ENCODE measurements around the gene LRRC70. TPM values are rescaled to one million over a fixed set of nuclear protein-coding genes. Genes with fewer than 3 reads are reported as not detected.
"Not testable (repeated sequence)": the region's sequence is repeated elsewhere in the genome, so short reads cannot be mapped to it uniquely, and the experiment has no call there.

Gene LRRC70, protein sequence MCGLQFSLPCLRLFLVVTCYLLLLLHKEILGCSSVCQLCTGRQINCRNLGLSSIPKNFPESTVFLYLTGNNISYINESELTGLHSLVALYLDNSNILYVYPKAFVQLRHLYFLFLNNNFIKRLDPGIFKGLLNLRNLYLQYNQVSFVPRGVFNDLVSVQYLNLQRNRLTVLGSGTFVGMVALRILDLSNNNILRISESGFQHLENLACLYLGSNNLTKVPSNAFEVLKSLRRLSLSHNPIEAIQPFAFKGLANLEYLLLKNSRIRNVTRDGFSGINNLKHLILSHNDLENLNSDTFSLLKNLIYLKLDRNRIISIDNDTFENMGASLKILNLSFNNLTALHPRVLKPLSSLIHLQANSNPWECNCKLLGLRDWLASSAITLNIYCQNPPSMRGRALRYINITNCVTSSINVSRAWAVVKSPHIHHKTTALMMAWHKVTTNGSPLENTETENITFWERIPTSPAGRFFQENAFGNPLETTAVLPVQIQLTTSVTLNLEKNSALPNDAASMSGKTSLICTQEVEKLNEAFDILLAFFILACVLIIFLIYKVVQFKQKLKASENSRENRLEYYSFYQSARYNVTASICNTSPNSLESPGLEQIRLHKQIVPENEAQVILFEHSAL
- not detected in 2 replicates for total RNA-seq (2014; rRNA removed; shearing (Covaris generic); ENCODE audit: low replicate concordance)

DNA sequence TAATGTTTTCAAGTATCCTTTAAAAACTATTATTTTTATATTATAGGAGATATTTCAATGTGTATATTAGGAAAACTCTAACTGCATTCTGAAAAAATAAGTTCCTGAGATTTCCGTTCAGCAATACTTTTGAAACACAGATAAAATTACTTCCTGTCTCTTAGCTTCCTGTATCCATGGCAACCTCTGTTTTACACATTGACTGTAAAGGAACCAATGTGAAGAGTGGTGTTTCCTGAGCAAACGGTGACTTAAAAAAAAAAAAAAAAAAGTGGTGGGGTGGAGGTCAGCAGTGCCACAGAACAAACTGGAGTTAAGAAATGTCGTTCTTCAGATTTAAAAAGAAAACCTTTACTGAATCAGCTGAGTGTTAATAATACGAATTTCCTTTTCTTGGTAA is at the start of gene LRRC70:
Gene LRRC70, plus strand, starts transcription at position 280 of the 400 bp plus-strand sequence. CDS start 620 bp downstream, outside the sequence.
- in situ Hi-C loops (cut with HindIII; ENCODE audit: low pct_unique_long_range_greater_than_20kb, low sequenced_read_pairs) = no loop called here
- no peak for DNase-seq (ENCODE audit: low read depth)

DNA sequence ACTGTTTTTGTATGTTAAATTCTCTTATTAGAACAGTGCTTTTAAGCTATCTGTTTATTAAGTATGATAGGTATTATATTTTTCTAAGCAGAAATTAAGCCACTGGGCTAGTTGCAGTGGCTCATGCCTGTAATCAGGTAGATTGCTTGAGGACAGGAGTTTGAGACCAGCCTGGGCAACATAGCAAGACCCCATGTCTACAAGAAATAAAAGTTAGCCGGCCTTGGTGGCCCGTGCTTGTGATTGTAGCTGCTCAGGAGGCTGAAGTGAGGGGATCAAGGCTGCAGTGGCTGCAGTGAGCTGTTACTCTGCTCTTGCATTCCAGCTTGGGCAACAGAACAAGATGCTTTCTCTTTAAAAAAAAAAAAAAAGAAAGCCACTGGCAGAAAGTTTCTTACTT is 45.0 kb upstream of the LRRC70 start:
- no peak for DNase-seq (ENCODE audit: low read depth)
- in situ Hi-C loops (cut with HindIII; ENCODE audit: low pct_unique_long_range_greater_than_20kb, low sequenced_read_pairs) = no loop called here

DNA sequence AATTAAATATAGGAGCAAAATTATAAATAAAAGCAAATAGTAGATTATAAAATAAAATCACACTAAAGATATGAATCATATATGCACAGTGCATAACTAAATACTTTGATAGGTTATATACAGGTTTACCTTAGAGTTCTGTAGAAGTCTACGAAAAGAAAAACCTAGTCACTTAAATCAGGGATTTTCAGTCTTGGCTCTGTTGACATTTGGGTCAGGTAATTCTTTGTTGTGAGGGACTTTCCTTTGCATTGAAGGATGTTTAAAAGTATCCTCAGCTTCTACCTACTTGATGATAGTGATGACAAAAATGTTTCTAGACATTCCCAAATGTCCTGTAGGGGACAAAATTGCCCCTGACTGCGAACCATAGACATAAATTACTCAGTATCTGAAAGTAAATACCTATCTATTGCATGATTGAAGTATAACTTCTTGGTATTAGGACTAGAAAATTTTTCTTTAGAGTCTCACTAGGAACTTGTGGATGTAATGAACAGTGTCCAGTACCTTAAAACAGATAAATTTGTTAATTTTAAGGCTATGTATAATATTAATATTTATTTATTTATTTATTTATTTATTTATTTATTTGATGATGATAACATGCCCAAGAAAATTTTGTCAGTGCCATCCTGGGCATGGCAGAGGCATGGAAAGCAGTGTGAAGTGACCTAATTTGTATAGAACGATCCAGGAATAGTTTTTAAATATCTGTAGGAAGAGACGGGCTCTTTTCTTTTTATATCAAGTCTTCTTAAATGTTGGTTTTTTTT is 44.0 kb upstream of the LRRC70 start:
- in situ Hi-C loops (cut with HindIII; ENCODE audit: low pct_unique_long_range_greater_than_20kb, low sequenced_read_pairs) = no loop called here
- no peak for DNase-seq (ENCODE audit: low read depth)

DNA sequence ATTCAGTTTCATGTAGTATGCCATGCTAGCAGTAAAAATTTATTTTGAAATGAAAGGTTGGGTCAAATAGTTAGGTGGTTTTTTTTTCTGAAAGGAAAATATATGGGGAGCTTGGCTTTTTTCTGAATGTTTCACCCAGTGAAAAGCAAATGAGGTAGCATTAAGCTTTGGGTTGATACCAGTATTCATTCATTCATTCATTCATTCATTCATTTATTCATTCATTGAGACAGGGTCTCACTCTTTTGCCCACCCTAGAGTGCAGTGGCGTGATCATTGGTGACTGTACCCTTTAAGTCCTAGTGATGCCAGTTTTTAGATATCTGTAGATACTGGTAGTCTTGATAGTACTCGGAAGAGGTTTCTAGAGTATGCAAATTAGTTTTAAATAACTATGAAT is 42.4 kb upstream of the LRRC70 start:
- in situ Hi-C loops (cut with HindIII; ENCODE audit: low pct_unique_long_range_greater_than_20kb, low sequenced_read_pairs) = no loop called here
- no peak for DNase-seq (ENCODE audit: low read depth)

DNA sequence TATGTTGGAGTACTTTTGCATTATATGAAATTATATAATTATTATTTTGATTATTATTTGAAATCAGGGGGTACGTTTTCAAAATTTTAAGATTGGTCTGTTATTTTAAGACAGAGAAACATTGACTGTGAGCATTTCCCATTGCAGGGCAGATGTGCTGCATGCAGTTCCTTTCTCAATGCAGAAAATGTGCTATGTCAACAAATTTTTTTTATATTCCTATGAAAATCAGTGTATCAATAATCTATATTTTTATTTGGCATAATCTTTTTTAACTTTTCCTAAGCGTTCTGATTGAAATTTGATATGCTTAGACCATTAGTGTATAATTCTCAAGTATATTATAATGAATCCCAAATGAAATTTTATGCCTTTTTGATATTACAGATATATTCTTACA is 41.8 kb upstream of the LRRC70 start:
- in situ Hi-C loops (cut with HindIII; ENCODE audit: low pct_unique_long_range_greater_than_20kb, low sequenced_read_pairs) = no loop called here

DNA sequence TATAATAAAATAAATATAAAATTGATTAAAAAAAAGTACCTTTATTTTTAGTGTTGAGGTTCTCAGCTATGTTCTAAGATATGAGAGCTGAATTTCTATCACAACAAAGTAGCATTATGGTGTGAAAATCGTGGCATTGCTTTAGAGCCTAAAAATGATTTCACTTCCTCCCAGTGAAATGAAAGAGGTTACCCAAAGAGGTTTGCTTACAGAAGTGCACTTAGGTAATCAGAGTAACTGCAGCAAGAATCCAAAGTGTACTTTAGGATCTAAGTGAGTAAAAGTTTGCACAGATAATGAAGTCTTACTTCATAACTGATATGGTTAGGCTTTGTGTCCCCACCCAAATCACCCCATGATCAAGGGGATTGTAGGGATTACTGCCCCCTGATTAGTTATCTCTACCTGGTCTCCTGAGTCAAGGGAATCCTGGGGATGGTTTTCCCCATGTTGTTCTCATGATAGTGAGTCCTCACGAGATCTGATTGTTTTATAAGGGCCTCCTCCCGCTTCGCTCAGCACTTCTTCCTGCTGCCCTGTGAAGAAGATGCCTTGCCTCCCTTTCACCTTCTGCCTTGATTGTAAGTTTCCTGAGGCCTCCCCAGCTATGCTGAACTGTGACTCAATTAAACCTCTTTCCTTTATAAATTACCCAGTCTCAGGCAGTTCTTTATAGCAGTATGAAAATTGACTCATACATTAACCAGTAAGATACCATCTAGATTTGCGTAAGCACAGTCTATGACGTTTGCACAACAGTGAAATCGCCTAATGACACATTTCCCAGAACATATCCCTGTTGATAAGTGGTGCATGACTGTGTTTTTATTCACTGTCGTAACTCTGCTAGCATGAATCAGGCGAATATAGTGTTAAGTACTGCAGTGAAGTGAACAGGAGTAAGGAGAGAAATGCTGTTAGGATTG is 40.3 kb upstream of the LRRC70 start:
- DNase-seq (ENCODE audit: low read depth) = peak; percentile 32
- in situ Hi-C loops (cut with HindIII; ENCODE audit: low pct_unique_long_range_greater_than_20kb, low sequenced_read_pairs) = no loop called here

More for the DNA sequence above, 41.8 kb upstream of the LRRC70 start:
- no peak for DNase-seq (ENCODE audit: low read depth)

DNA sequence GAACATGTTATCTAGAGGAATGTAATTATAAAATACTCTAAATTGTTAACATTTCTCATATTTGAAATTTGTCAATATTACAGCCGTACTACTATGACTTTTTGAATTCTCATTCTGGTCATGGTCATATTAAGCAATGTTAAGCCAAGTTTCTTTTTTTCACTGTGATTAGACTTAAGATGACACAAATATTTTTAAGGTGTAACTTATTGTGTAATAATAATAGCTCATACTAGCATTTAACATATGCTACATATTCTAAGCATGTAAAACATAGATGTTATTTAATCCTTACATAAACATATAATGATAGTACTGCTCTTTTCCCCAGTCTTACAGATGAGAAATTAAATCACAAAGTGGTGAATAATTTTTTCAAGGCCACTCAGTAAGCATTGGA is 35.9 kb upstream of the LRRC70 start:
- in situ Hi-C loops (cut with HindIII; ENCODE audit: low pct_unique_long_range_greater_than_20kb, low sequenced_read_pairs) = no loop called here
- DNase-seq (ENCODE audit: low read depth) = no peak

DNA sequence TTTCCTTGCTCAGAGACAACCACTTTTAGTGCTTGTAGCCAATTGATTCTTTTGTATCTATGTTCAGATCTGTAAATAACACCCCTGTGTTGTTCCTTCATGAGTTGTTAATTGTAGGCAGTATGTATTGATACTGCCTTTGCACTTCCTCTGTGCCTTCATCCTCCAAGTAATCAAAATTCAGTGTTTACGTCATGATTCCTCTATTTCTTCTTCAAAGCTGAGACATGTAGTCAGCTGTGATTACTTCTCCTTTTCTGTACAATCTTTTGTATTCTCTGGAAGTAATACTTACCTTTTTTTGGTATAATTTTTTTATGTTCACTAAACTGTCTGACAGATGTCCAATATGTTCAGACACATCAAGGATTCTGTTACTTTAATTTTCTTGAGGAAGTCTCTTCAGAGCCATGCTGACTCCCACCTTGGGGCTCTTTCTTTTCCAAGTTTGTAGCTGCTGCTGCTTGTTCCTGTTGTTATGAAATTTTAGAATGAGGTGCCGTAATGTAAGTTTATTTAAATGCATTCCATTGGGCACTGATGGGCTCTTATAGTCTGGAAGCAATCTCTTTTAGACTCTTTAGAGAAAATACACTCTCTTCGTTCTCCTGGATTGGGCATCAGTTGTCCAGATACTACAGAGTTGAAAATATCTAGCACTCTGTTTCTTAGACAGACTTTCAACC is 30.5 kb upstream of the LRRC70 start:
- DNase-seq (ENCODE audit: low read depth) = no peak
- in situ Hi-C loops (cut with HindIII; ENCODE audit: low pct_unique_long_range_greater_than_20kb, low sequenced_read_pairs) = no loop called here

DNA sequence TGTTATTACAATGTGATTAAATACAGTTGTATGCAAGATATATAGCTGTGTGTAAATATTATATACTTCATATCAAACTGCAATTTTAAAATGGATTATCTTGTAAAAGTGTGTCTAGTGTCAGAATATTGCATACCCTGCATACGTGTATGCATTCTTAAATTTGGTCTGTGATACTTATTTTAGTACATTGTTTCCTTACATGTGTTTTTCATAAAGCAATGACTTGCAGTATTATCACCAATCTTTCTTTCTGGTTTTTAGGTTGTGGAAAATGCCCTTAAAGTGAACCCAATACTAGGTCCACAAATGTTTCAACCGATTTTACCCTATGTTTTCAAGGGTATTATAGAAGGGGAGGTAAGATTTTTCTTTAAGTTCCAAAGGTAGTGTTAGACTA is 28.5 kb upstream of the LRRC70 start:
- no peak for DNase-seq (ENCODE audit: low read depth)
- in situ Hi-C loops (cut with HindIII; ENCODE audit: low pct_unique_long_range_greater_than_20kb, low sequenced_read_pairs) = no loop called here

DNA sequence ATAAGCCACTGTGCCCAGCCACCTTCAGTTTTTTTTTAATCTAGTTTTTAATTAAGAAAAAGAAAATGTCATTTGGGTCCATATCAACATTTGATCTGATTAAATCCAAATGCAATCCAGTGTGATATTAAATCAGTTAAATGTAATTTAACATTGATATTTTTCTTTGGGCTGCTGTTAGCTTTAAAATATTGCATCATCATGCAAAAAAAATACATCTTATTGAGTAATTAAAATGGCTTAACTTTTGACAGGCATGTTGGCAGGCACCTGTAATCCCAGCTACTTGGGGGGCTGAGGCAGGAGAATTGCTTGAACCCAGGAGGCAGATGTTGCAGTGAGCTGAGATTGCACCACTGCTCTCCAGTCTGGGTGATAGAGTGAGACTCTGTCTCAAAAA is 22.7 kb upstream of the LRRC70 start:
- no peak for DNase-seq (ENCODE audit: low read depth)
- in situ Hi-C loops (cut with HindIII; ENCODE audit: low pct_unique_long_range_greater_than_20kb, low sequenced_read_pairs) = no loop called here

DNA sequence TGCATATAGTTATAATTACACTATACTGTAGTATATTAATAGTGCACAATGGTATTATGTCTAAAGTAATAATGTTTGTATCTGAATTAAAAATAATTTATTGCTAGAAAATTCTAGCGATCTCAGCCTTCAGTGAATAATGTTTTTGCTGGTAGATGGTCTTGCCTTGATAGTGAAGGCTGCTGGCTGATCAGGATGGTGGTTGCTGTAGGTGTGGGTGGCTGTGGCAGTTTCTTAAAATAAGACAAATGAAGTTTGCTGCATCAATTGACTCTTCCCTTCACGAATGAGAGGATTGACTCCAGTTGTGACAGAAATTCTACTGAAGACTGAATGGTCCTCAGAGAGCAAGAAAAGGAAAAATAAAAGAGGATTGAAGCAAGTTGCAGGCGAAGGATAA is 19.7 kb upstream of the LRRC70 start:
- DNase-seq (ENCODE audit: low read depth) = no peak
- in situ Hi-C loops (cut with HindIII; ENCODE audit: low pct_unique_long_range_greater_than_20kb, low sequenced_read_pairs) = no loop called here

DNA sequence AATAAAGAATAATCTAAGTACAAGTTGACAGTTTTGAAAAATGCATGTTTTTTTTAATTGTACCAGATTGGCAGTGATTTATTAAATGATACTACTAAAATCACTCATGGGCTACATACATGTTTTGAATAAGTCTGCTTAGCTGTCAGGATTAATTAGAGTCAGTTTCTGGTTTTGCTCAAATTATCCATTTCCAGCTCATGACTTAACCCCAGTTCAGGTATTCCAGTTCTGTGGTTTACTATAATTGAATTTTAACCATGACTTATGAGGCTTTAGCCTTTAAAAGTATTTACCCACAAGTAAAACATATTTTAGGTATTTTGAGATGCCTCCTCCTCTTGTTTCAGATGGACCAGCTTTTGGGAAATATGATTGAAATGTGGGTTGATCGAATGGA is 17.8 kb upstream of the LRRC70 start:
- in situ Hi-C loops (cut with HindIII; ENCODE audit: low pct_unique_long_range_greater_than_20kb, low sequenced_read_pairs) = no loop called here
- no peak for DNase-seq (ENCODE audit: low read depth)

DNA sequence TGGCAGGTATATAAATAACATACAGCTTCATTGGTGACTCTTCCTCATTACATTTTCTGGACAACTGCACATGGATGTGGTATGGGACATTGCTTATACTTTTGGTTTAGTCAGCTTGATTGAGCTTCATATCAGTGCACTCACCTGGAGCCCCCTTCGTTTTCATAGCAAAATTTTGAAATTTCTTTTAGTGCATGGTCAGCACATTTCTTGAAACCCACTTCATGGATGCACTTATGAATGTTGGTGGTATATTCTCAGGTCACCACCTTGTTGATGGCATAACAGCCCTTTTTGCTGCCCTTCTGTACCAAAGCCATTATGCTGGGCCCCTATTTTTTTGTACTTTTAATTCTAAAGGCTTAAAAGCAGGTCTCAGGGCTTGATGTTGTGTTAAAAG is 16.7 kb upstream of the LRRC70 start:
- DNase-seq (ENCODE audit: low read depth) = no peak
- in situ Hi-C loops (cut with HindIII; ENCODE audit: low pct_unique_long_range_greater_than_20kb, low sequenced_read_pairs) = no loop called here

DNA sequence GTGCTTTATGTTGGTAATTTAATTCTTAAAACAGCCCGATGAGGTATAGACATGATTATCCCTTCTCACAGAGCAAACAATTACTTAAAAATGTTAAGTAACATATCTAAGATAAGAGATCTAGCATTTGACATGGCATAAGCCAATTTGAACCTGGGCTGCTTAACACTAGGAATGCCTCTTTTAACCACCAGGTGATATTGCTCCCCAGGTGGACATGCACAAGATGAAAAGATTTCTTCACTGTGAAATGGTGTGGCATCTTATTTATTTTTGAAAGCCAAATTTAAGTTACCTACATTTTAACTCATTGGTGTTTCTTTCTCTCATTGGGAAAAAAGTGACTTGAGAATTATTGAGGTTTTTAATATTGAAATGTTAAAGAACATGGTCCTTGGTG is 15.8 kb upstream of the LRRC70 start:
- in situ Hi-C loops (cut with HindIII; ENCODE audit: low pct_unique_long_range_greater_than_20kb, low sequenced_read_pairs) = no loop called here
- DNase-seq (ENCODE audit: low read depth) = no peak

DNA sequence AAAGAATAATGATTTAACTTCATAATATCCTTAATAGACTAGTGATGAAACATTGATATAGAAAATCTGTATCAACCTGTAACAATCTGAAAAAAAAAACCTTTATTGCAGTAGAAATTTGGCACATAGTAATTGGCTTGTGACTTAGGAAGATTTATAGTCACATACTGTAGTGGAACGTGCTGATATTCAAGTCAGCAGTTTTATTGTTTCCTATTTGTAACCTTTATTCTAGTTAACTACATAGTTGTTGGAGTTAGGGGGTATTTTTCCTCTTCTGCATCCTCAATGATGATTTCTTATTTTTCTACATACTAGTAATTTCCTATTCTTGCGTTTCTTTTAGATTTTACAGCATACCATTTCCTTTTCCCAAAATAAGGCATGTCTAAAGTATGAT is 14.5 kb upstream of the LRRC70 start:
- DNase-seq (ENCODE audit: low read depth) = no peak
- in situ Hi-C loops (cut with HindIII; ENCODE audit: low pct_unique_long_range_greater_than_20kb, low sequenced_read_pairs) = no loop called here

DNA sequence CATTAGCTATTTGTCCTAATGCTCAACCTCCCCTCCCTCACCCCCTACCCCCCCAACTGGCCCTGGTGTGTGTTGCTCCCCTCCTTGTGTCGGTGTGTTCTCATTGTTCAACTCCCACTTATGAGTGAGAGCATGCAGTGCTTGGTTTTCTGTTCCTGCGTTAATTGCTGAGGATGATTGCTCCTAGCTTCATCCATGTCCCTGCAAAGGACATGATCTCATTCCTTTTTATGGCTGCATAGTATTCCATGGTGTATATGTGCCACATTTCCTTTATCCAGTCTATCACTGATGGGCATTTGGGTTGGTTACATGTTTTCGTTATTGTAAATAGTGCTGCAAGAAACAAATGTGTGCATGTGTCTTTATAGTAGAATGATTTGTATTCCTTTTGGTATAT is 12.9 kb upstream of the LRRC70 start:
- DNase-seq (ENCODE audit: low read depth); in situ Hi-C loops (cut with HindIII; ENCODE audit: low pct_unique_long_range_greater_than_20kb, low sequenced_read_pairs): not testable (repeated sequence)

DNA sequence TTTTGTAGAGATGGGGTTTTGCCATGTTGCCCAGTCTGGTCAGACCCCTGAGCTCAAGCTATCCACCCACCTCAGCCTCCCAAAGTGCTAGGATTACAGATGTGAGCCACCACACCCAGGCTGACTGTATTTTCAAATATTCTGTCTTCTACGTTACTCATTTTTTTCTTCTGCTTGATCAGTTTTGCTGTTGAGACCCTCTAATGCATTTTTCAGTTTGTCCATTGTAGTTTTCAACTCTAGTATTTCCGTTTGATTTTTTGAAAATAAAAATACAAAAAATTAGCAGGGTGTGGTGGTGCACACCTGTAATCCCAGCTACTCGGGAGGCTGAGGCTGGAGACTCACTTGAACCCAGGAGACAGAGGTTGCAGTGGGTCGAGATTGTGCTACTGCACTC is 10.5 kb upstream of the LRRC70 start:
- in situ Hi-C loops (cut with HindIII; ENCODE audit: low pct_unique_long_range_greater_than_20kb, low sequenced_read_pairs) = no loop called here

More for the DNA sequence above, 10.5 kb upstream of the LRRC70 start:
- no peak for DNase-seq (ENCODE audit: low read depth)

Measured in Caki2 (cell line).